LNCaP clone FGC (cell line): Measurements from ENCODE around the gene C6orf89.
A peak's percentile ranks its signal among the peaks of the same experiment; 100 is the strongest.

Source experiments
- DNase-seq: peaks from one replicate; pipeline ENCODE4 v3.0.0-alpha.2; 2011; ENCODE audit warnings: low read depth
- H3K4me3 ChIP-seq: 2 replicates; pipeline ENCODE4 v1.5.1; 2011; ENCODE audit warnings: mild to moderate bottlenecking, low read depth, low read length, control low read depth
- TF ChIP-seq, protein P1 (sequence below): IDR thresholded peaks from 2 replicates; pipeline ENCODE4 v1.5.1; 2012; ENCODE audit warnings: mild to moderate bottlenecking; ENCODE audit not compliant: control insufficient read depth, insufficient read depth; ENCODE audit errors: extremely low read depth

C6orf89 gene

DNA sequence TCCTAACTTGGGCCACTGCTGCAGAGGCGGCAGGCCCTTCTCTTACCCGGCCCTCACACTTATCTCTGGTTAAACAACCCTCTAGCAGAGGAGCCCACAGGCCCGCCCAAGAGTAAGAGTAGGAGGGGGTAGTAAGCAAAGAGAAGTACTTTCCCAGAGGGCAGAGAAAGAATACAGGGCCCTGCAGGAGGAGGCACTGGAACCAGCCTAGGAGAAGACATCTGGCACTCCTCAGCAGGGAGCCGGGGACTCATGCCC lies 90.2 kb downstream of the C6orf89 start:
- no peak overlapping the region for H3K4me3 ChIP-seq
- TF ChIP-seq, protein P1, sequence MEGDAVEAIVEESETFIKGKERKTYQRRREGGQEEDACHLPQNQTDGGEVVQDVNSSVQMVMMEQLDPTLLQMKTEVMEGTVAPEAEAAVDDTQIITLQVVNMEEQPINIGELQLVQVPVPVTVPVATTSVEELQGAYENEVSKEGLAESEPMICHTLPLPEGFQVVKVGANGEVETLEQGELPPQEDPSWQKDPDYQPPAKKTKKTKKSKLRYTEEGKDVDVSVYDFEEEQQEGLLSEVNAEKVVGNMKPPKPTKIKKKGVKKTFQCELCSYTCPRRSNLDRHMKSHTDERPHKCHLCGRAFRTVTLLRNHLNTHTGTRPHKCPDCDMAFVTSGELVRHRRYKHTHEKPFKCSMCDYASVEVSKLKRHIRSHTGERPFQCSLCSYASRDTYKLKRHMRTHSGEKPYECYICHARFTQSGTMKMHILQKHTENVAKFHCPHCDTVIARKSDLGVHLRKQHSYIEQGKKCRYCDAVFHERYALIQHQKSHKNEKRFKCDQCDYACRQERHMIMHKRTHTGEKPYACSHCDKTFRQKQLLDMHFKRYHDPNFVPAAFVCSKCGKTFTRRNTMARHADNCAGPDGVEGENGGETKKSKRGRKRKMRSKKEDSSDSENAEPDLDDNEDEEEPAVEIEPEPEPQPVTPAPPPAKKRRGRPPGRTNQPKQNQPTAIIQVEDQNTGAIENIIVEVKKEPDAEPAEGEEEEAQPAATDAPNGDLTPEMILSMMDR, result no peak
- no peak for DNase-seq

DNA sequence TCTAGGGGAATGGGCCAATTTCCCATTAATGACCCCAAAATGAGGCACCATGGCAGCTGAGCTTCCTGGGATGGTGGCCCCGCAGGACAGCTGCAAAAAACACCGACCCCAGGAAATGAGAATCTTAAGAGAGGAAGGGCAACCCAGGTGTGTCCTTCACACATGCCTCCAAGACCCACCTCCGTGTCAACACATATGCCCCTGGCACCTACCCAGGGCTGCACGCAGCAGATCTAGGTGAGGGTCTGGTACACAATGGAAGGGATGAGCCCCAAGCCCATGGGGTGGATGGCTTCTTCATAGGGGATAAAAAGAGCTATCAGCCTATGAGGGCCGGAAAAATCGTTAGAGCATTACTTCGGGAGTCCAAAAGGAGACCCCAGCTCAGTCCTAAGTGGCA lies 90.8 kb downstream of the C6orf89 start:
- no peak overlapping the region for H3K4me3 ChIP-seq
- TF ChIP-seq, protein P1, result no peak
- no peak for DNase-seq

DNA sequence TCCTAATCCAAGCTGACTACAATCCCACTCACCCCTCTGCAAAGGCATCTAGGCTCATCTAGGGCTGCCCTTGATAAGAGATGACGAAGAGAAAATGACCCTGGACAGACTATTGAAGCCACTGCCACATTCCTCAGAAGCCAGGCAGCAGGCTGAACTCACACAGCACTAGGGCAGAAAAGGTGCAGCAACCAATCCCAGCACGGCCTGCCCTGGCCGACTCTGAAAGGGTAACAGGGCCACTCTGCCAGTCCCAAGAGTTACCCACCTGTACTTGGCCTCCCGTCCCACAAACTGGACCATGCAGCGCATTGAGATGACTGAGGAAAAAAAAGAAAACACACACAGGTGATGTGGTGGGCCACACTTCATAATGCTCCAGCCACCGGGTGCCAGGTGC lies 91.2 kb downstream of the C6orf89 start:
- no peak overlapping the region for H3K4me3 ChIP-seq
- TF ChIP-seq, protein P1, result no peak
- DNase-seq, result no peak

DNA sequence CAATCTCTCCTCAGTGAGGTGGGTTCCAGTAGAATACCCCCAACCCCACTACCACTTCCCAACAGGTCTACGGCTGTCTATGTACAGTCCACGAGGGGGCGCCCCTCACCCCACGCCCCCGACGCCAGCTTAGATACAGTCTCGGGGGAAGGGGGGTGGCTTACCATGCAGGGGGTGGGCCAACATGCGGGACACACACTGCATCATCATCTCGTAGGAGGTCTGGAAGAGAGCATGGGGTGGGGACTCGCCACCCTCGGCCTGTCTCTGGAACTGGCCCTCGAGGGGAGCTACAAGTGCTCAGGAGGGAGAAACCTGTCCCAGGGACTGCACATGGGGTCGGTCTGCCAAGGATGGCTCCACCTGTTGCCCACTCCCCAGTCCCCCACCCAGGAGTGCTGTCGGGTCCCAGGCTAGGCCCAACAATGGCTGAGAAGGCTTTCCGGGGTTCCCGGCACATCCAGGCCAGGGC lies 91.8 kb downstream of the C6orf89 start:
- no peak overlapping the region for H3K4me3 ChIP-seq
- no peak for DNase-seq
- TF ChIP-seq, protein P1, result 0 out of 2 replicates have a peak, but pooled peaks have one; percentile 23
